HepG2 (cell line): Measurements from ENCODE around the gene SOX12. TPM values are rescaled to one million over a fixed set of nuclear protein-coding genes. Genes with fewer than 3 reads are reported as not detected.

ENCODE experiments used
- ATAC-seq: fragments of 200-7000 bp; cut with Tn5 transposase; 3 replicates; pipeline ENCODE4 v1.9.1; 2020; ENCODE audit warnings: mild to moderate bottlenecking, moderate library complexity
- BruUV-seq: library from RNA; stranded (reverse); fragments of 400-500 nt; replicated peaks from 2 replicates; lab custom pipeline; 2021; lab: Mats Ljungman, UMichigan
- CTCF ChIA-PET: fragments of 300-600 bp; formaldehyde crosslinking; extraction: SDS; loops from one replicate; lab custom pipeline; 2021; ENCODE audit warnings: low total read pairs, inconsistent platforms, low intra/inter-chr PET ratio; lab: Yijun Ruan, JAX
- POLR2A ChIA-PET: fragments of 350-600 bp; sonication (Branson Sonifier 250); formaldehyde crosslinking; loops from one replicate; lab custom pipeline; 2020; ENCODE audit warnings: antibody characterized with exemption, inconsistent platforms; lab: Yijun Ruan, JAX
- DNase-seq: peaks from one replicate; pipeline ENCODE4 v3.0.0-alpha.2; 2015; ENCODE audit warnings: low spot score
- FAIRE-seq: peaks from 3 replicates; lab custom pipeline; 2011; peaks lifted over from hg19 to GRCh38; lab: Jason Lieb, UNC
- H2AFZ ChIP-seq: one replicate; pipeline ENCODE4 v1.6.1; 2011; ENCODE audit warnings: low read length, inconsistent platforms
- H3K27ac ChIP-seq: fragments of 300-600 bp; 3 replicates; pipeline ENCODE4 v1.8.0; 2011; ENCODE audit warnings: mixed run types, mild to moderate bottlenecking, mixed read lengths, low read length, inconsistent platforms; ENCODE audit not compliant: insufficient read depth; ENCODE audit errors: extremely low read length
- H3K27me3 ChIP-seq, 2 experiments: fragments of 200-600 bp in 1 of 2; 2 replicates in 1 of 2; 3 replicates in 1 of 2; pipeline versions ENCODE4 v1.6.0 to v1.8.0; 2011; ENCODE audit warnings: low read length in 2 of 2, mild to moderate bottlenecking in 2 of 2, moderate library complexity in 2 of 2, inconsistent platforms in 1 of 2; ENCODE audit not compliant: insufficient read depth in 2 of 2, control insufficient read depth in 1 of 2
- H3K36me3 ChIP-seq, 2 experiments: fragments of 200-600 bp in 1 of 2; replicated peaks in 1 of 2; 2 replicates in 1 of 2; 3 replicates in 1 of 2; pipeline versions ENCODE4 v1.5.1 to v1.8.0; 2011; ENCODE audit warnings: low read length in 2 of 2, inconsistent platforms in 1 of 2; ENCODE audit not compliant: insufficient read depth in 2 of 2, control insufficient read depth in 1 of 2
- H3K4me1 ChIP-seq: 2 replicates; pipeline ENCODE4 v1.5.1; 2012; ENCODE audit warnings: low read length, inconsistent platforms; ENCODE audit not compliant: insufficient read depth
- H3K4me2 ChIP-seq: 2 replicates; pipeline ENCODE4 v1.6.0; 2011; ENCODE audit warnings: low read depth, low read length, inconsistent platforms
- H3K4me3 ChIP-seq, 3 experiments: fragments of 200-600 bp in 1 of 3; sonication (generic), shearing (Covaris generic) in 1 of 3; replicated peaks in 1 of 3; 2 replicates each; pipeline ENCODE4 v1.5.1; 2011 to 2016; ENCODE audit warnings: low read length in 3 of 3, inconsistent platforms in 2 of 3, low read depth in 2 of 3, mild to moderate bottlenecking in 2 of 3, control low read depth in 1 of 3, mixed read lengths in 1 of 3; ENCODE audit not compliant: insufficient read depth in 1 of 3
- H3K79me2 ChIP-seq: one replicate; pipeline ENCODE4 v1.6.1; 2011; ENCODE audit warnings: low read length, inconsistent platforms; ENCODE audit not compliant: insufficient read depth
- H3K9ac ChIP-seq: 2 replicates; pipeline ENCODE4 v1.6.0; 2011; ENCODE audit warnings: mild to moderate bottlenecking, low read depth, low read length, inconsistent platforms; ENCODE audit not compliant: insufficient read depth
- H3K9me3 ChIP-seq: 2 replicates; pipeline ENCODE4 v1.5.1; 2012; ENCODE audit warnings: mild to moderate bottlenecking, low read length
- H4K20me1 ChIP-seq: 2 replicates; pipeline ENCODE4 v1.6.0; 2011; ENCODE audit warnings: inconsistent platforms, mild to moderate bottlenecking, low read length, moderate library complexity; ENCODE audit not compliant: insufficient read depth
- DNMT3B ChIP-seq: conservative IDR thresholded peaks from 2 replicates; pipeline ENCODE4 v1.6.1; 2016; ENCODE audit warnings: missing biosample characterization, control low read depth
- MBNL3 ChIP-seq: fragments of 250-450 bp; sonication (Bioruptor Pico); conservative IDR thresholded peaks from 2 replicates; pipeline ENCODE4 v1.8.0; 2022; ENCODE audit warnings: mild to moderate bottlenecking, inconsistent platforms
- MED8 ChIP-seq: sonication (generic); formaldehyde crosslinking; IDR thresholded peaks from 2 replicates; pipeline ENCODE4 v1.8.1; 2023; ENCODE audit warnings: mild to moderate bottlenecking, missing genetic modification reagents; ENCODE audit not compliant: insufficient replicate concordance
- MEF2D ChIP-seq: sonication (generic); formaldehyde crosslinking; IDR thresholded peaks from 2 replicates; pipeline ENCODE4 v1.5.1; 2020; ENCODE audit warnings: mild to moderate bottlenecking, missing genetic modification reagents
- MEIS2 ChIP-seq: sonication (generic); formaldehyde crosslinking; IDR thresholded peaks from 2 replicates; pipeline ENCODE4 v1.9.0; 2021; ENCODE audit warnings: mild to moderate bottlenecking, missing genetic modification reagents
- SMAD9 ChIP-seq: sonication (generic); formaldehyde crosslinking; IDR thresholded peaks from 2 replicates; pipeline ENCODE4 v1.5.1; 2020; ENCODE audit warnings: mild to moderate bottlenecking, missing genetic modification reagents
- U2AF2 ChIP-seq: fragments of 200-400 bp; formaldehyde crosslinking; IDR thresholded peaks from 2 replicates; pipeline ENCODE4 v1.6.1; 2017; ENCODE audit warnings: low read depth, mild to moderate bottlenecking, low read length
- ZBTB20 ChIP-seq: sonication (generic); formaldehyde crosslinking; IDR thresholded peaks from 2 replicates; pipeline ENCODE4 v1.8.1; 2023; ENCODE audit warnings: missing genetic modification reagents, low read depth, mild to moderate bottlenecking, borderline replicate concordance
- ZBTB38 ChIP-seq: sonication (generic); formaldehyde crosslinking; IDR thresholded peaks from 2 replicates; pipeline ENCODE4 v1.5.1; 2020; ENCODE audit warnings: mild to moderate bottlenecking, missing genetic modification reagents
- ZNF280D ChIP-seq: sonication (generic); formaldehyde crosslinking; IDR thresholded peaks from 2 replicates; pipeline ENCODE4 v1.5.1; 2020; ENCODE audit warnings: mild to moderate bottlenecking, missing genetic modification reagents
- ZNF350 ChIP-seq: sonication (generic); formaldehyde crosslinking; IDR thresholded peaks from 2 replicates; pipeline ENCODE4 v1.4.0; 2020; ENCODE audit warnings: mild to moderate bottlenecking, low read depth, missing genetic modification reagents, borderline replicate concordance
- ZNF431 ChIP-seq: sonication (generic); formaldehyde crosslinking; IDR thresholded peaks from 2 replicates; pipeline ENCODE4 v1.9.0; 2022; ENCODE audit warnings: missing genetic modification reagents, low read depth, mild to moderate bottlenecking, borderline replicate concordance
- ZNF660 ChIP-seq: sonication (generic); formaldehyde crosslinking; IDR thresholded peaks from 2 replicates; pipeline ENCODE4 v1.5.1; 2020; ENCODE audit warnings: mild to moderate bottlenecking, low read depth, missing genetic modification reagents, borderline replicate concordance
- ZNF775 ChIP-seq: sonication (generic); formaldehyde crosslinking; IDR thresholded peaks from 2 replicates; pipeline ENCODE4 v1.4.0; 2020; ENCODE audit warnings: missing genetic modification reagents, mild to moderate bottlenecking, moderate library complexity, borderline replicate concordance
- WGBS: methylation state at CpG from one replicate; pipeline ENCODE4 v1.1.6; 2017; ENCODE audit warnings: low lambda C conversion rate; 5-methylcytosine and 5-hydroxymethylcytosine counted together
- in situ Hi-C: cut with HindIII; loops from 2 replicates; pipeline ENCODE4 v1.10.0; 2017; ENCODE audit warnings: low pct_unique_long_range_greater_than_20kb; ENCODE audit not compliant: extremely low pct_ligation_motif_present
- intact Hi-C: fragments of 100-400 bp; cut with micrococcal nuclease; formaldehyde crosslinking; loops from one replicate; pipeline ENCODE4 v1.10.0; 2022; ENCODE audit not compliant: unreplicated experiment
- polyA plus RNA-seq, 8 experiments: library from polyadenylated mRNA; depleted of rRNA in 3 of 8; stranded (reverse) in 7 of 8; unstranded in 1 of 8; fragments of >200 nt; fragmentation: Illumina TruSeq in 4 of 8; extraction: Trizol in 4 of 8; gene quantifications; 2 replicates each; pipeline versions ENCODE4 v1.2.1 to v1.2.3, GENCODE V29; 2011 to 2016; ENCODE audit warnings: low read depth in 4 of 8, missing spikeins in 1 of 8, mixed read lengths in 1 of 8; ENCODE audit not compliant: insufficient read depth in 1 of 8
- total RNA-seq, 5 experiments: library from RNA; depleted of rRNA; stranded (reverse); fragments of >200 nt; fragmentation: Illumina TruSeq; extraction: Trizol; gene quantifications; 2 replicates each; pipeline ENCODE4 v1.2.3, GENCODE V29; 2016; ENCODE audit warnings: low read depth in 1 of 5
- TF ChIP-seq, protein P1 (sequence below): sonication (generic); formaldehyde crosslinking; IDR thresholded peaks from 2 replicates; pipeline ENCODE4 v1.4.0; 2020; ENCODE audit warnings: missing genetic modification reagents, borderline replicate concordance

Gene SOX12
- total and polyA plus RNA-seq, 2 of the 13 experiments (the other 11 are each of a cell fraction or from before 2014, with no cell fraction given): 10.0 to 18.7 TPM

DNA sequence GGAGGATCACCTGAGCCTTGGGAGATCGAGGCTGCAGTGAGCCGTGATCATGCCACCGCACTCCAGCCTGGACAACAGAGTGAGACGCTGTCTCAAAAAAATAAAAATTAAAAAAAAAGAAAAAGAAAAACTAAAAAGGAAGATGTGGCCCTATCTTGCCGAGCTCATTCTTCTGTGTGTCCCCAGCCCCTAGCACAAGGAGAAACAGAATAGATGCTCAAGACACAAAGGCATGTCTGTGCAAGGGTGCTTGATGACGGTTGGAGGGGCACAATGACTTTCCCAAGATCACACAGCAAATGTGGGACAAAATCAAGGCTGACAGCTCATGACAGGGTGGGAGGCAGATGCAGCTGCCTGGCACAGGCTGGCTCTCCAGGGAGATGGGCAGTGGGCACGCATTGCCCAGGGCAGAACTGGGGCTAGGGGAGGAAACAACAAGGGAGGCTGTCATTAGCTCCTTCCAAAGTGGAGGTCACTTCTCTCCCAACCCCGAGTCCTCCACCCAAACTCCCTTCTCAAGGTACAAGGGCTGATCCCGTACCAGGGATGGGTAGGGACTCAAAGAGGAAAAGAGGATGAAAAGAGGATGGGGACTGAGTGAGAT lies 20.8 kb downstream of the SOX12 start:
- POLR2A ChIA-PET: interaction anchor here (0.7 to 5.9 kb wide), 13 partner anchors 8 to 299 kb away, joined by 3 to 107 read pairs (median 13); partner anchors contain the start of genes SOX12 and TRIB3
- CTCF ChIA-PET: no interaction called here
- H3K27ac ChIP-seq: peak overlapping the region; percentile 81
- H2AFZ ChIP-seq: no peak overlapping the region
- no TSS peak for BruUV-seq
- H3K27me3 ChIP-seq: no peaks in the 10 kb centered on the region
- in situ Hi-C loops: no loop called here
- peak overlapping the region; percentile 77 for H3K9ac ChIP-seq
- WGBS: 73% methylated on average over 9 of the region's 9 CpGs
- H3K36me3 ChIP-seq: peaks cover 4 to 11% of the 10 kb centered on the region in 2 experiments; a peak in 3 of 5 replicates
- no peaks in the 10 kb centered on the region for H4K20me1 ChIP-seq
- FAIRE-seq (peak; percentile 12), DNase-seq (no peak), ATAC-seq (no peak)
- H3K79me2 ChIP-seq: peaks cover 10% of the 10 kb centered on the region
- H3K4me2 ChIP-seq: peak overlapping the region; percentile 93
- peak overlapping the region; percentile 63 to 88 (median 87) for H3K4me3 ChIP-seq
- H3K4me1 ChIP-seq: peaks cover 34% of the 10 kb centered on the region
- no peaks in the 10 kb centered on the region for H3K9me3 ChIP-seq
- intact Hi-C loops: loop anchor here (2.0 kb wide), 1 partner anchor 15 kb away; no protein-coding TSS in a partner anchor
- TF ChIP-seq MEIS2 (no peak), U2AF2 (0 out of 2 replicates have a peak, but pooled peaks have one; percentile 53), ZBTB20 (CRISPR knock-in tag) (peak; percentile 31; the same call in 1 of the 2 replicates), ZNF431 (CRISPR knock-in tag) (0 out of 2 replicates have a peak, but pooled peaks have one; percentile 55), SMAD9 (CRISPR knock-in tag) (0 out of 2 replicates have a peak, but pooled peaks have one; percentile 17), ZNF280D (peak; percentile 88), MEF2D (CRISPR knock-in tag) (peak; percentile 36; the same call in 1 of the 2 replicates), ZNF775 (CRISPR knock-in tag) (no peak), ZNF660 (CRISPR knock-in tag) (no peak), MED8 (CRISPR knock-in tag) (peak; percentile 7), ZNF350 (CRISPR knock-in tag) (peak; percentile 67; the same call in 1 of the 2 replicates), MBNL3 (0 out of 2 replicates have a peak, but pooled peaks have one; percentile 37), ZBTB38 (CRISPR knock-in tag) (0 out of 2 replicates have a peak, but pooled peaks have one; percentile 1), DNMT3B (CRISPR knock-in tag) (peak; percentile 78; the same call in 1 of the 2 replicates)
- TF ChIP-seq, protein P1, sequence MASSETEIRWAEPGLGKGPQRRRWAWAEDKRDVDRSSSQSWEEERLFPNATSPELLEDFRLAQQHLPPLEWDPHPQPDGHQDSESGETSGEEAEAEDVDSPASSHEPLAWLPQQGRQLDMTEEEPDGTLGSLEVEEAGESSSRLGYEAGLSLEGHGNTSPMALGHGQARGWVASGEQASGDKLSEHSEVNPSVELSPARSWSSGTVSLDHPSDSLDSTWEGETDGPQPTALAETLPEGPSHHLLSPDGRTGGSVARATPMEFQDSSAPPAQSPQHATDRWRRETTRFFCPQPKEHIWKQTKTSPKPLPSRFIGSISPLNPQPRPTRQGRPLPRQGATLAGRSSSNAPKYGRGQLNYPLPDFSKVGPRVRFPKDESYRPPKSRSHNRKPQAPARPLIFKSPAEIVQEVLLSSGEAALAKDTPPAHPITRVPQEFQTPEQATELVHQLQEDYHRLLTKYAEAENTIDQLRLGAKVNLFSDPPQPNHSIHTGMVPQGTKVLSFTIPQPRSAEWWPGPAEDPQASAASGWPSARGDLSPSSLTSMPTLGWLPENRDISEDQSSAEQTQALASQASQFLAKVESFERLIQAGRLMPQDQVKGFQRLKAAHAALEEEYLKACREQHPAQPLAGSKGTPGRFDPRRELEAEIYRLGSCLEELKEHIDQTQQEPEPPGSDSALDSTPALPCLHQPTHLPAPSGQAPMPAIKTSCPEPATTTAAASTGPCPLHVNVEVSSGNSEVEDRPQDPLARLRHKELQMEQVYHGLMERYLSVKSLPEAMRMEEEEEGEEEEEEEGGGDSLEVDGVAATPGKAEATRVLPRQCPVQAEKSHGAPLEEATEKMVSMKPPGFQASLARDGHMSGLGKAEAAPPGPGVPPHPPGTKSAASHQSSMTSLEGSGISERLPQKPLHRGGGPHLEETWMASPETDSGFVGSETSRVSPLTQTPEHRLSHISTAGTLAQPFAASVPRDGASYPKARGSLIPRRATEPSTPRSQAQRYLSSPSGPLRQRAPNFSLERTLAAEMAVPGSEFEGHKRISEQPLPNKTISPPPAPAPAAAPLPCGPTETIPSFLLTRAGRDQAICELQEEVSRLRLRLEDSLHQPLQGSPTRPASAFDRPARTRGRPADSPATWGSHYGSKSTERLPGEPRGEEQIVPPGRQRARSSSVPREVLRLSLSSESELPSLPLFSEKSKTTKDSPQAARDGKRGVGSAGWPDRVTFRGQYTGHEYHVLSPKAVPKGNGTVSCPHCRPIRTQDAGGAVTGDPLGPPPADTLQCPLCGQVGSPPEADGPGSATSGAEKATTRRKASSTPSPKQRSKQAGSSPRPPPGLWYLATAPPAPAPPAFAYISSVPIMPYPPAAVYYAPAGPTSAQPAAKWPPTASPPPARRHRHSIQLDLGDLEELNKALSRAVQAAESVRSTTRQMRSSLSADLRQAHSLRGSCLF: no peak
